HUES64 (cell line): ENCODE results near the gene PPP1R2B. TPM values are rescaled to one million over a fixed set of nuclear protein-coding genes. Genes with fewer than 3 reads are reported as not detected.

ENCODE experiments used
- H3K27ac ChIP-seq: 2 replicates; pipeline ENCODE4 v1.7.0; 2013; ENCODE audit warnings: low read depth, low read length, inconsistent platforms
- H3K27me3 ChIP-seq: 2 replicates; pipeline ENCODE4 v1.6.1; 2013; ENCODE audit warnings: mild to moderate bottlenecking, low read length; ENCODE audit not compliant: insufficient read depth
- H3K36me3 ChIP-seq: 2 replicates; pipeline ENCODE4 v1.6.1; 2013; ENCODE audit warnings: mild to moderate bottlenecking, low read length; ENCODE audit not compliant: insufficient read depth
- H3K4me1 ChIP-seq: 2 replicates; pipeline ENCODE4 v1.6.1; 2013; ENCODE audit warnings: mild to moderate bottlenecking, low read length, moderate library complexity; ENCODE audit not compliant: insufficient read depth
- H3K4me3 ChIP-seq: 2 replicates; pipeline ENCODE4 v1.5.1; 2013; ENCODE audit warnings: mild to moderate bottlenecking, low read length, moderate library complexity
- H3K9ac ChIP-seq: 2 replicates; pipeline ENCODE4 v1.6.1; 2013; ENCODE audit warnings: mild to moderate bottlenecking, low read depth, low read length
- H3K9me3 ChIP-seq: 2 replicates; pipeline ENCODE4 v1.6.1; 2013; ENCODE audit warnings: low read depth, low read length; ENCODE audit not compliant: insufficient read depth
- WGBS: fragments of 150-250, 120-280 bp; methylation state at CpG from one replicate; pipeline ENCODE4 v1.1.7; 2013; ENCODE audit warnings: missing lambda C conversion rate; 5-methylcytosine and 5-hydroxymethylcytosine counted together
- polyA plus RNA-seq, 2 experiments: library from polyadenylated mRNA; stranded (reverse); fragments of 50-300 nt; gene quantifications; one replicate each; pipeline ENCODE4 v1.2.3, GENCODE V29; 2013

The PPP1R2B gene
- not detected for polyA plus RNA-seq (2013, experiment 1 of 2)
- not detected for polyA plus RNA-seq (2013, experiment 2 of 2)

- H3K9ac ChIP-seq = no peak within 1 kb of the TSS
- H3K27me3 ChIP-seq = no peaks in the 10 kb centered on the region
- H3K4me1 ChIP-seq = no peaks in the 10 kb centered on the region
- no peak within 1 kb of the TSS for H3K4me3 ChIP-seq
- no peak within 1 kb of the TSS for H3K27ac ChIP-seq
- H3K36me3 ChIP-seq = no peaks in the 10 kb centered on the region
- 0 out of 2 replicates have a peak, but pooled peaks cover 7% of the 10 kb centered on the region for H3K9me3 ChIP-seq
- WGBS = 97% methylated on average over 46 of the region's 48 CpGs
Measured at GRCh38 chr5:156850206-156850751, at the start of gene PPP1R2B. Gene PPP1R2B (plus strand): TSS chr5:156850295. CDS start chr5:156850563, 268 bp downstream.

- WGBS = 5% methylated on average over 3 of the region's 3 CpGs
- peak overlapping the region; percentile 38; the same call in 1 of the 2 replicates for H3K9ac ChIP-seq
- 0 out of 2 replicates have a peak, but pooled peaks cover 7% of the 10 kb centered on the region for H3K9me3 ChIP-seq
- peak overlapping the region; percentile 94 for H3K27ac ChIP-seq
- H3K36me3 ChIP-seq = no peaks in the 10 kb centered on the region
- H3K4me3 ChIP-seq = no peak overlapping the region
- no peaks in the 10 kb centered on the region for H3K27me3 ChIP-seq
- H3K4me1 ChIP-seq = peaks cover 76% of the 10 kb centered on the region
Measured at GRCh38 chr5:156800929-156801328, 49.2 kb upstream of the PPP1R2B start.

DNA sequence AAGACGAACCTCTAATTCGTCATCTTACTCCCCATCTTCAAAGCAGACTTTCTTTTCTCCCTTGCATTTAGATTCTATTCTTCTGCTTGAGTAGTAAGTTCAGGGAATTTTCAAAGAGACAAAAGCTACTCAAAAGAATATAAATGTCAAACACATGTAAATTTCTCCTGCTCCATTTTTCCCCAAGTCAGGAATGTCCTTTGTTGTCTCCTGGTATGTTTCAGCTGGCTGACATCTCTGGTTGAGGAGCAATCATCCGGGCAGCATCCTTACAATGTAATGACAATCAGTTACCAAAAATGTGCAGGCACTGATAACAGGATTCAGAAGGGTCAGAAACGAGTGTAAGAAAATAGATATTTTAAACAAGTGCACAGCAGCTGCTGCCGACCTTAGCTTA lies 47.6 kb upstream of the PPP1R2B start:
- peak overlapping the region; percentile 54 for H3K9ac ChIP-seq
- no peak overlapping the region for H3K4me3 ChIP-seq
- 40% methylated on average over 5 of the region's 5 CpGs for WGBS
- H3K4me1 ChIP-seq = peaks cover 67% of the 10 kb centered on the region
- H3K9me3 ChIP-seq = 0 out of 2 replicates have a peak, but pooled peaks cover 10% of the 10 kb centered on the region
- H3K27ac ChIP-seq = peak overlapping the region; percentile 94
- no peaks in the 10 kb centered on the region for H3K27me3 ChIP-seq
- H3K36me3 ChIP-seq = no peaks in the 10 kb centered on the region

DNA sequence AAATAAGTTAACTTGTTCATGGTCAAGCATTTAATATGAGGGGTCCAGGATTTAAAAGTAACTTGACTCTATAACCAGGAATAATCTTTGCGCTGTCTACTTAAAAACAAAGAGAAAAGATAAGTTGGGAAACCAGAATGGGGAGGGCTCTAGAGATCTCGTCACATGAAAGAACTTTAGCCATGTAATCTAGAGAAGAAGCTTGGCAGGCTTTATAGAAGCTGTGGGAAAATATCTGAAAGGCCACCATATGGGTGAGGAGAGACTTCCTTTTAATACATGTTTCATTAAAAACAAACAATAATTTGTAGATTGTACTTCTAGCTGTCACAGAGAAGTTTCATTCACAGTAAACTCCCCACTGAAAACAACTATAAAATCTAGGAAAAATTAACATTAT lies 46.7 kb upstream of the PPP1R2B start:
- H3K27me3 ChIP-seq = no peaks in the 10 kb centered on the region
- H3K9me3 ChIP-seq = 0 out of 2 replicates have a peak, but pooled peaks cover 10% of the 10 kb centered on the region
- H3K27ac ChIP-seq = peak overlapping the region; percentile 94
- WGBS = 90% methylated on average over 2 of the region's 2 CpGs
- H3K9ac ChIP-seq = peak overlapping the region; percentile 54; the same call in 1 of the 2 replicates
- H3K4me1 ChIP-seq = peaks cover 59% of the 10 kb centered on the region
- H3K4me3 ChIP-seq = no peak overlapping the region
- H3K36me3 ChIP-seq = no peaks in the 10 kb centered on the region

- WGBS = no CpG with 5 or more reads among the region's 1 CpG
- no peak overlapping the region for H3K9ac ChIP-seq
- no peaks in the 10 kb centered on the region for H3K36me3 ChIP-seq
- no peaks in the 10 kb centered on the region for H3K27me3 ChIP-seq
- H3K27ac ChIP-seq = no peak overlapping the region
- H3K4me3 ChIP-seq = no peak overlapping the region
- no peaks in the 10 kb centered on the region for H3K9me3 ChIP-seq
- H3K4me1 ChIP-seq = peaks cover 6% of the 10 kb centered on the region; the same call in 1 of the 2 replicates
Measured at GRCh38 chr5:156812959-156813358, 37.1 kb upstream of the PPP1R2B start.

- Histone ChIP-seq H3K27me3 (no peaks in the 10 kb centered on the region), H3K4me1 (peaks cover 18% of the 10 kb centered on the region), H3K9ac (no peak overlapping the region), H3K27ac (no peak overlapping the region), H3K36me3 (no peaks in the 10 kb centered on the region), H3K9me3 (no peaks in the 10 kb centered on the region), H3K4me3 (no peak overlapping the region)
- 69% methylated on average over 6 of the region's 6 CpGs for WGBS
Measured at GRCh38 chr5:156815988-156816599, 34.0 kb upstream of the PPP1R2B start.

- peaks cover 18% of the 10 kb centered on the region for H3K4me1 ChIP-seq
- no peak overlapping the region for H3K9ac ChIP-seq
- no peaks in the 10 kb centered on the region for H3K9me3 ChIP-seq
- H3K4me3 ChIP-seq = no peak overlapping the region
- WGBS = 79% methylated on average over 3 of the region's 3 CpGs
- no peaks in the 10 kb centered on the region for H3K27me3 ChIP-seq
- no peak overlapping the region for H3K27ac ChIP-seq
- H3K36me3 ChIP-seq = no peaks in the 10 kb centered on the region
Measured at GRCh38 chr5:156819537-156819936, 30.6 kb upstream of the PPP1R2B start.

GRCh38 chr5:156819967-156820581 lies 30.0 kb upstream of the PPP1R2B start:
- H3K9me3 ChIP-seq = no peaks in the 10 kb centered on the region
- no peak overlapping the region for H3K9ac ChIP-seq
- H3K4me3 ChIP-seq = no peak overlapping the region
- H3K27ac ChIP-seq = no peak overlapping the region
- peaks cover 20% of the 10 kb centered on the region for H3K4me1 ChIP-seq
- H3K27me3 ChIP-seq = no peaks in the 10 kb centered on the region
- no peaks in the 10 kb centered on the region for H3K36me3 ChIP-seq
- WGBS = 61% methylated on average over 7 of the region's 7 CpGs

GRCh38 chr5:156824241-156824640 lies 25.9 kb upstream of the PPP1R2B start:
- Histone ChIP-seq H3K4me1 (peaks cover 25% of the 10 kb centered on the region), H3K36me3 (no peaks in the 10 kb centered on the region), H3K4me3 (no peak overlapping the region), H3K9me3 (no peaks in the 10 kb centered on the region), H3K9ac (no peak overlapping the region), H3K27ac (no peak overlapping the region), H3K27me3 (no peaks in the 10 kb centered on the region)
- WGBS = 85% methylated on average over 3 of the region's 4 CpGs

DNA sequence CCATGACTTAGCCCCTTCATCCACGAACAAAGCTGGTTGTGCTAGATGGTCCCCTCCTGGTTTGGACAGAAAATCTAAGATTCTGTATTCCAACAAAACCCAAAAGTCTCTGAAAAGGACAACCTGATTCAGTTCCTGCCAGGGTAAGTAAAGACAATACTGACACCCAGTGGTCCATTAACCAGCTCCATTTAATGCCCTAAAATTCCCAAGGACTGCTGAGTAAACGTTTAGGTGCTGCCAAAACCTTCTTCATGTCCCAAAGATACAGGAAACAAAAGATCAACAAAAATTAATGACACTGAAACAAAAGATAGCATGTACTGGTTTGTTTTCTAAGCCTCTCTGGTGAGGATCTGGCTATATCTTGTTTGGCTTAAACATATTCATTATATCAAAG lies 25.3 kb upstream of the PPP1R2B start:
- Histone ChIP-seq H3K4me3 (no peak overlapping the region), H3K27me3 (no peaks in the 10 kb centered on the region), H3K4me1 (peaks cover 22% of the 10 kb centered on the region), H3K9me3 (no peaks in the 10 kb centered on the region), H3K36me3 (no peaks in the 10 kb centered on the region), H3K9ac (no peak overlapping the region), H3K27ac (no peak overlapping the region)
- WGBS = 24% methylated on average over 2 of the region's 2 CpGs

- H3K36me3 ChIP-seq = no peaks in the 10 kb centered on the region
- peaks cover 14% of the 10 kb centered on the region; the same call in 1 of the 2 replicates for H3K4me1 ChIP-seq
- no peaks in the 10 kb centered on the region for H3K9me3 ChIP-seq
- no peak overlapping the region for H3K9ac ChIP-seq
- H3K27ac ChIP-seq = no peak overlapping the region
- H3K27me3 ChIP-seq = no peaks in the 10 kb centered on the region
- WGBS = 92% methylated on average over 3 of the region's 3 CpGs
- H3K4me3 ChIP-seq = no peak overlapping the region
Measured at GRCh38 chr5:156825688-156826087, 24.4 kb upstream of the PPP1R2B start.
